SU-DHL-6 (cell line): ENCODE results near the gene CDK4.

ENCODE experiments used
- CTCF ChIP-seq: fragments of 200-600 bp; sonication (generic); IDR thresholded peaks from one replicate; pipeline ENCODE4 v1.5.1; 2017; ENCODE audit warnings: antibody characterized with exemption, mild to moderate bottlenecking, low read length, moderate library complexity; ENCODE audit not compliant: insufficient read depth, poor library complexity, severe bottlenecking
- EZH2phosphoT487 ChIP-seq: fragments of 200-600 bp; sonication (generic), shearing (Covaris generic); conservative IDR thresholded peaks from 2 replicates; pipeline ENCODE4 v1.6.1; 2018; ENCODE audit warnings: mild to moderate bottlenecking, antibody characterized with exemption, low read length, moderate library complexity, mixed read lengths

GRCh38 chr12:57763881-57764661, 12.0 kb upstream of the CDK4 start:
- TF ChIP-seq EZH2phosphoT487 = no peak
- TF ChIP-seq CTCF = no peak
